Measurements from ENCODE around the gene INS.
"Not testable (repeated sequence)": the region's sequence is repeated elsewhere in the genome, so short reads cannot be mapped to it uniquely, and the experiment has no call there.

- TF ChIP-seq CTCF (conservative IDR thresholded peaks at IDR 0.05; ENCODE audit: low read depth, low read length); MAFK (IDR thresholded peaks at IDR 0.05; ENCODE audit: low read depth, low read length); RFX5 (IDR thresholded peaks at IDR 0.05; ENCODE audit: low read depth, low read length); CHD1 (IDR thresholded peaks at IDR 0.05; ENCODE audit: low read depth, low read length); POLR2A (IDR thresholded peaks at IDR 0.05; ENCODE audit: low read depth, low read length); USF2 (IDR thresholded peaks at IDR 0.05; ENCODE audit: low read depth, low read length); ELK1 (IDR thresholded peaks at IDR 0.05; ENCODE audit: borderline replicate concordance, low read depth, low read length); FOS (IDR thresholded peaks at IDR 0.05; ENCODE audit: low read depth, low read length); MXI1 (IDR thresholded peaks at IDR 0.05; ENCODE audit: borderline replicate concordance, low read depth, low read length); RAD21 (IDR thresholded peaks at IDR 0.05; ENCODE audit: low read length); CEBPB (IDR thresholded peaks at IDR 0.05; ENCODE audit: low read depth, low read length): not testable (repeated sequence)
Observed at GRCh38 chr11:2193888-2194595, 33.0 kb upstream of the INS start.

Data from IMR-90 (cell line).